K562 (cell line): ENCODE results near the gene OCEL1. TPM values are rescaled to one million over a fixed set of nuclear protein-coding genes. Genes with fewer than 3 reads are reported as not detected.

ENCODE experiments used
- BCOR ChIP-seq: fragments of 450-650 bp; IDR thresholded peaks from 2 replicates; pipeline ENCODE4 v1.6.1; 2016
- BRD9 ChIP-seq: fragments of 450-650 bp; IDR thresholded peaks from 2 replicates; pipeline ENCODE4 v1.6.1; 2018; ENCODE audit warnings: low read depth; ENCODE audit not compliant: partially characterized antibody
- C11orf30 ChIP-seq: fragments of 450-650 bp; IDR thresholded peaks from 2 replicates; pipeline ENCODE4 v1.6.1; 2016; ENCODE audit warnings: low read depth, mild to moderate bottlenecking
- CCAR2 ChIP-seq: fragments of 200-400 bp; formaldehyde crosslinking; IDR thresholded peaks from 2 replicates; pipeline ENCODE4 v1.6.1; 2017; ENCODE audit warnings: mild to moderate bottlenecking, low read depth, low read length
- CSDE1 ChIP-seq, 2 experiments: fragments of 450-650 bp; IDR thresholded peaks; 2 replicates each; pipeline ENCODE4 v1.6.1; 2016; ENCODE audit warnings: mild to moderate bottlenecking in 1 of 2
- ERF ChIP-seq: fragments of 450-650 bp; formaldehyde crosslinking; IDR thresholded peaks from 2 replicates; pipeline ENCODE4 v1.4.0; 2020; ENCODE audit warnings: mild to moderate bottlenecking, mixed read lengths
- JUNB ChIP-seq: fragments of 450-650 bp; formaldehyde crosslinking; conservative IDR thresholded peaks from 2 replicates; pipeline ENCODE4 v1.4.0; 2020; ENCODE audit warnings: mild to moderate bottlenecking
- LEF1 ChIP-seq: fragments of 450-650 bp; IDR thresholded peaks from 2 replicates; pipeline ENCODE4 v1.6.1; 2016; ENCODE audit warnings: mild to moderate bottlenecking
- MAZ ChIP-seq, 2 experiments: fragments of 450-650 bp in 1 of 2; sonication (generic) in 1 of 2; formaldehyde crosslinking; IDR thresholded peaks in 1 of 2; conservative IDR thresholded peaks in 1 of 2; 2 replicates each; pipeline versions ENCODE4 v1.4.0 to v1.5.0; 2020; ENCODE audit warnings: mild to moderate bottlenecking in 1 of 2, missing genetic modification reagents in 1 of 2
- MCM2 ChIP-seq: fragments of 450-650 bp; IDR thresholded peaks from 2 replicates; pipeline ENCODE4 v1.6.1; 2017; ENCODE audit warnings: low read depth, mild to moderate bottlenecking
- MED1 ChIP-seq: sonication (generic); formaldehyde crosslinking; IDR thresholded peaks from 2 replicates; pipeline ENCODE4 v1.8.1; 2023; ENCODE audit warnings: missing genetic modification reagents, borderline replicate concordance
- NFE2L1 ChIP-seq: fragments of 450-650 bp; IDR thresholded peaks from 2 replicates; pipeline ENCODE4 v1.6.1; 2016; ENCODE audit warnings: missing genetic modification characterization, low read depth, mild to moderate bottlenecking, missing compliant biosample characterization, moderate library complexity, borderline replicate concordance
- NONO ChIP-seq, 2 experiments: fragments of 200-400 bp in 1 of 2; fragments of 450-650 bp in 1 of 2; formaldehyde crosslinking in 1 of 2; IDR thresholded peaks; 2 replicates each; pipeline ENCODE4 v1.6.1; 2017; ENCODE audit warnings: low read depth in 2 of 2, mild to moderate bottlenecking in 2 of 2, moderate library complexity in 2 of 2, low read length in 1 of 2
- PURB ChIP-seq: sonication (generic); formaldehyde crosslinking; IDR thresholded peaks from 2 replicates; pipeline ENCODE4 v1.9.0; 2021; ENCODE audit warnings: low read depth, mild to moderate bottlenecking, missing genetic modification reagents
- RAD51 ChIP-seq: fragments of 450-650 bp; IDR thresholded peaks from 2 replicates; pipeline ENCODE4 v1.7.1; 2016; ENCODE audit warnings: low read depth, mild to moderate bottlenecking, borderline replicate concordance
- SMARCC2 ChIP-seq: fragments of 450-650 bp; IDR thresholded peaks from 2 replicates; pipeline ENCODE4 v1.6.1; 2017; ENCODE audit warnings: antibody characterized with exemption, moderate library complexity, mild to moderate bottlenecking, low read depth
- SNRNP70 ChIP-seq: fragments of 200-400 bp; formaldehyde crosslinking; optimal IDR thresholded peaks from 2 replicates; pipeline ENCODE3; 2017; ENCODE audit warnings: low read depth, low read length
- SUPT5H ChIP-seq: fragments of 450-650 bp; IDR thresholded peaks from 2 replicates; pipeline ENCODE4 v1.6.1; 2016
- TBL1XR1 ChIP-seq, 2 experiments: IDR thresholded peaks; 2 replicates each; pipeline ENCODE4 v1.6.1; 2012; ENCODE audit warnings: improper control_type of control experiment in 2 of 2, low read length in 2 of 2, mild to moderate bottlenecking in 1 of 2
- U2AF1 ChIP-seq: fragments of 200-400 bp; formaldehyde crosslinking; optimal IDR thresholded peaks from 2 replicates; pipeline ENCODE3; 2017; ENCODE audit warnings: mild to moderate bottlenecking, low read depth, low read length, moderate library complexity
- ZNF41 ChIP-seq: fragments of 250-450 bp; sonication (Bioruptor Pico); conservative IDR thresholded peaks from 2 replicates; pipeline ENCODE4 v1.4.0; 2020; ENCODE audit warnings: mild to moderate bottlenecking
- polyA plus RNA-seq, 8 experiments: library from polyadenylated mRNA; depleted of rRNA in 4 of 8; stranded (reverse) in 5 of 8; unstranded in 3 of 8; fragments of >200 nt; fragmentation: Nextera tagmentation in 2 of 8; fragmentation: Illumina TruSeq in 1 of 8; extraction: Ambion mirVana in 2 of 8; extraction: Trizol in 1 of 8; gene quantifications; 2 replicates each; pipeline versions ENCODE4 v1.2.1 to v1.2.3, GENCODE V29; 2011 to 2014; ENCODE audit warnings: inconsistent platforms in 1 of 8, missing spikeins in 1 of 8
- total RNA-seq, 7 experiments: library from RNA; depleted of rRNA in 6 of 7; stranded (reverse); fragments of >200 nt in 6 of 7; fragmentation: Illumina TruSeq in 2 of 7; extraction: Trizol in 2 of 7; gene quantifications; 2 replicates each; pipeline versions ENCODE4 v1.2.1 to v1.2.3, GENCODE V29; 2011 to 2021; ENCODE audit warnings: low replicate concordance in 1 of 7
- TF ChIP-seq, protein P1 (sequence below): fragments of 250-450 bp; sonication (Bioruptor Pico); IDR thresholded peaks from 2 replicates; pipeline ENCODE4 v1.5.0; 2021
- TF ChIP-seq, protein P2 (sequence below): fragments of 250-450 bp; sonication (Bioruptor Pico); IDR thresholded peaks from 2 replicates; pipeline ENCODE4 v1.4.0; 2020; ENCODE audit warnings: mild to moderate bottlenecking, moderate library complexity, borderline replicate concordance
- TF ChIP-seq, protein P3 (sequence below), 3 experiments: IDR thresholded peaks in 2 of 3; conservative IDR thresholded peaks in 1 of 3; 2 replicates each; pipeline ENCODE4 v1.5.1; 2011 to 2012; ENCODE audit warnings: low read length in 3 of 3, mild to moderate bottlenecking in 3 of 3, control low read depth in 2 of 3, improper control_type of control experiment in 1 of 3, inconsistent platforms in 1 of 3, low read depth in 1 of 3, mixed read lengths in 1 of 3, moderate library complexity in 1 of 3; ENCODE audit not compliant: insufficient read depth in 2 of 3

Gene OCEL1
- total and polyA plus RNA-seq, 9 of the 15 experiments (the other 6 are each of a cell fraction or from before 2014, with no cell fraction given) = 8.0 to 38.0 (median 12.4) TPM

DNA sequence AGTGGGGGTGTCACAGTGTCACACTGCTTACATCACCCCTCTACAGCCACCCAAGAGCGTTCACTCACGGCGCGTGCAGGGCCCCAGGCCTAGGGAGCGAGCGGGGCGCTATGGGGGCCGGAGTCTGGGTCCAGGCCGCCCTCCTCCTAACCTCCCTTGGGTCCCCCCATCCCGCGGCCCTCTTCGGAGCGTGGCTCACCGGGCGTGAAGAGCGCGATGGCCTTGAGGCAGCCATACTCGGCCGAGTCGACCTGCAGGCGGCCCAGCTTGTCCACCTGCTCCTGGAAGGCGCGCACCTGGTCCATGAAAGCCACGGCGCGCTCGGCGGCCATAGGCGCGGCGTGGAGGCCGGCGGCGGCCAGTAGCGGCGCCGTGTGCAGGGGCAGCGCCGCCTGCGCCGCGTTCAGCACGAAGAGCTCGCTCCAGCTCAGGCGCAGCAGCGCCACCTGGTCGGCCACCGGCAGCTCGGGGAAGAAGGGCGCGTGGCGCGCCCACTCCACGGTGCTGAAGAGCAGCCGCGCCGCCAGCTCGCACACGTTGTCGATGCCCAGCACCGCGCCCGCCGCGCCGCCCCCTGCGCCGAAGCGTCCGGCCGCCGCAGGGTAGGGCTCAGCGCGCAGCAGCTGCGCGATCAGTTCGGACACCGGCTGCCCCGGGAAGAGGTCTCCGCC, 9.4 kb downstream of the OCEL1 start (continued):
- TF ChIP-seq MCM2 (no peak), U2AF1 (peak; percentile 50), TBL1XR1 (IDR thresholded peaks at IDR 0.05; ENCODE audit: low read length in 2 of 2) (no peak), BRD9 (no peak), LEF1 (no peak), NFE2L1 (tag) (no peak), CSDE1 (IDR thresholded peaks at IDR 0.05) (no peak), ERF (CRISPR knock-in tag) (0 out of 2 replicates have a peak, but pooled peaks have one; percentile 68), BCOR (no peak), ZNF41 (CRISPR knock-in tag) (no peak), PURB (CRISPR knock-in tag) (no peak), SUPT5H (0 out of 2 replicates have a peak, but pooled peaks have one; percentile 46), SMARCC2 (peak; percentile 31; the same call in 1 of the 2 replicates), C11orf30 (no peak), MAZ (CRISPR knock-in tag; conservative IDR thresholded peaks at IDR 0.05 in 1 of 2, IDR thresholded peaks at IDR 0.05 in 1 of 2) (peak; percentile 59 to 85; a peak in 2 of 4 replicates), RAD51 (no peak), SNRNP70 (no peak), NONO (IDR thresholded peaks at IDR 0.05; ENCODE audit: low read depth in 2 of 2, low read length in 1 of 2) (peak; percentile 63 to 88; a peak in 3 of 4 replicates), CCAR2 (no peak), JUNB (CRISPR knock-in tag) (no peak), MED1 (peak; percentile 91; the same call in 1 of the 2 replicates)
- TF ChIP-seq, protein P1, sequence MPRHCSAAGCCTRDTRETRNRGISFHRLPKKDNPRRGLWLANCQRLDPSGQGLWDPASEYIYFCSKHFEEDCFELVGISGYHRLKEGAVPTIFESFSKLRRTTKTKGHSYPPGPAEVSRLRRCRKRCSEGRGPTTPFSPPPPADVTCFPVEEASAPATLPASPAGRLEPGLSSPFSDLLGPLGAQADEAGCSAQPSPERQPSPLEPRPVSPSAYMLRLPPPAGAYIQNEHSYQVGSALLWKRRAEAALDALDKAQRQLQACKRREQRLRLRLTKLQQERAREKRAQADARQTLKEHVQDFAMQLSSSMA (CRISPR knock-in tag) = 0 out of 2 replicates have a peak, but pooled peaks have one; percentile 64
- TF ChIP-seq, protein P2, sequence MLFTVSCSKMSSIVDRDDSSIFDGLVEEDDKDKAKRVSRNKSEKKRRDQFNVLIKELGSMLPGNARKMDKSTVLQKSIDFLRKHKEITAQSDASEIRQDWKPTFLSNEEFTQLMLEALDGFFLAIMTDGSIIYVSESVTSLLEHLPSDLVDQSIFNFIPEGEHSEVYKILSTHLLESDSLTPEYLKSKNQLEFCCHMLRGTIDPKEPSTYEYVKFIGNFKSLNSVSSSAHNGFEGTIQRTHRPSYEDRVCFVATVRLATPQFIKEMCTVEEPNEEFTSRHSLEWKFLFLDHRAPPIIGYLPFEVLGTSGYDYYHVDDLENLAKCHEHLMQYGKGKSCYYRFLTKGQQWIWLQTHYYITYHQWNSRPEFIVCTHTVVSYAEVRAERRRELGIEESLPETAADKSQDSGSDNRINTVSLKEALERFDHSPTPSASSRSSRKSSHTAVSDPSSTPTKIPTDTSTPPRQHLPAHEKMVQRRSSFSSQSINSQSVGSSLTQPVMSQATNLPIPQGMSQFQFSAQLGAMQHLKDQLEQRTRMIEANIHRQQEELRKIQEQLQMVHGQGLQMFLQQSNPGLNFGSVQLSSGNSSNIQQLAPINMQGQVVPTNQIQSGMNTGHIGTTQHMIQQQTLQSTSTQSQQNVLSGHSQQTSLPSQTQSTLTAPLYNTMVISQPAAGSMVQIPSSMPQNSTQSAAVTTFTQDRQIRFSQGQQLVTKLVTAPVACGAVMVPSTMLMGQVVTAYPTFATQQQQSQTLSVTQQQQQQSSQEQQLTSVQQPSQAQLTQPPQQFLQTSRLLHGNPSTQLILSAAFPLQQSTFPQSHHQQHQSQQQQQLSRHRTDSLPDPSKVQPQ (CRISPR knock-in tag) = no peak
- TF ChIP-seq, protein P3, sequence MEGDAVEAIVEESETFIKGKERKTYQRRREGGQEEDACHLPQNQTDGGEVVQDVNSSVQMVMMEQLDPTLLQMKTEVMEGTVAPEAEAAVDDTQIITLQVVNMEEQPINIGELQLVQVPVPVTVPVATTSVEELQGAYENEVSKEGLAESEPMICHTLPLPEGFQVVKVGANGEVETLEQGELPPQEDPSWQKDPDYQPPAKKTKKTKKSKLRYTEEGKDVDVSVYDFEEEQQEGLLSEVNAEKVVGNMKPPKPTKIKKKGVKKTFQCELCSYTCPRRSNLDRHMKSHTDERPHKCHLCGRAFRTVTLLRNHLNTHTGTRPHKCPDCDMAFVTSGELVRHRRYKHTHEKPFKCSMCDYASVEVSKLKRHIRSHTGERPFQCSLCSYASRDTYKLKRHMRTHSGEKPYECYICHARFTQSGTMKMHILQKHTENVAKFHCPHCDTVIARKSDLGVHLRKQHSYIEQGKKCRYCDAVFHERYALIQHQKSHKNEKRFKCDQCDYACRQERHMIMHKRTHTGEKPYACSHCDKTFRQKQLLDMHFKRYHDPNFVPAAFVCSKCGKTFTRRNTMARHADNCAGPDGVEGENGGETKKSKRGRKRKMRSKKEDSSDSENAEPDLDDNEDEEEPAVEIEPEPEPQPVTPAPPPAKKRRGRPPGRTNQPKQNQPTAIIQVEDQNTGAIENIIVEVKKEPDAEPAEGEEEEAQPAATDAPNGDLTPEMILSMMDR (IDR thresholded peaks at IDR 0.05 in 2 of 3, conservative IDR thresholded peaks at IDR 0.05 in 1 of 3; ENCODE audit: insufficient read depth in 2 of 3, low read depth in 1 of 3, low read length in 3 of 3) = peak; percentile 48 to 94 (median 74); a peak in 5 of 6 replicates
